Esophagus squamous epithelium (tissue), 4 donors: ENCODE results near the gene KSR1.

Experiments
- CTCF ChIP-seq, 6 experiments: fragments of 450-650 bp in 4 of 6; fragments of 200-600 bp in 2 of 6; sonication (generic) in 2 of 6; IDR thresholded peaks; one replicate each; pipeline ENCODE4 v1.5.1; 2016 to 2019; ENCODE audit warnings: antibody characterized with exemption in 6 of 6, mild to moderate bottlenecking in 4 of 6, moderate library complexity in 4 of 6
- POLR2A ChIP-seq, 4 donors: fragments of 450-650 bp; IDR thresholded peaks; one replicate each; pipeline ENCODE4 v1.6.1; 2017; ENCODE audit warnings: antibody characterized with exemption in 4 of 4, mild to moderate bottlenecking in 4 of 4, moderate library complexity in 3 of 4

- TF ChIP-seq CTCF (IDR thresholded peaks at IDR 0.05) (no peak), POLR2A (IDR thresholded peaks at IDR 0.05) (no peak)
These were observed 25.8 kb upstream of the KSR1 start for GRCh38 chr17:27430383-27430840.
